Mucosa of rectum (tissue), 2 donors: ENCODE results near the gene MYO1E.

ENCODE experiments used
- H3K27ac ChIP-seq, 2 donors: one replicate each; pipeline ENCODE4 v1.7.0; 2013; ENCODE audit warnings: inconsistent platforms in 2 of 2, low read depth in 2 of 2, low read length in 2 of 2
- H3K27me3 ChIP-seq, 2 donors: one replicate each; pipeline ENCODE4 v1.7.0; 2013; ENCODE audit warnings: low read length in 2 of 2; ENCODE audit not compliant: control insufficient read depth in 2 of 2, insufficient read depth in 2 of 2
- H3K36me3 ChIP-seq, 2 donors: one replicate each; pipeline ENCODE4 v1.7.0; 2013; ENCODE audit warnings: low read length in 2 of 2; ENCODE audit not compliant: control insufficient read depth in 2 of 2, insufficient read depth in 2 of 2
- H3K4me1 ChIP-seq, 2 donors: one replicate each; pipeline ENCODE4 v1.7.0; 2013; ENCODE audit warnings: low read length in 2 of 2, mild to moderate bottlenecking in 1 of 2; ENCODE audit not compliant: control insufficient read depth in 2 of 2, insufficient read depth in 2 of 2
- H3K4me3 ChIP-seq, 2 donors: one replicate each; pipeline ENCODE4 v1.7.0; 2013; ENCODE audit warnings: low read length in 2 of 2
- H3K9ac ChIP-seq, 2 donors: one replicate each; pipeline ENCODE4 v1.7.0; 2013; ENCODE audit warnings: low read length in 2 of 2, low read depth in 1 of 2, mild to moderate bottlenecking in 1 of 2
- H3K9me3 ChIP-seq, 2 donors: one replicate each; pipeline ENCODE4 v1.7.0; 2013; ENCODE audit warnings: low read length in 2 of 2; ENCODE audit not compliant: control insufficient read depth in 2 of 2
- donor health status: healthy.
- donor health status: Normal muscosa, but diverticular disease.

Gene MYO1E

DNA sequence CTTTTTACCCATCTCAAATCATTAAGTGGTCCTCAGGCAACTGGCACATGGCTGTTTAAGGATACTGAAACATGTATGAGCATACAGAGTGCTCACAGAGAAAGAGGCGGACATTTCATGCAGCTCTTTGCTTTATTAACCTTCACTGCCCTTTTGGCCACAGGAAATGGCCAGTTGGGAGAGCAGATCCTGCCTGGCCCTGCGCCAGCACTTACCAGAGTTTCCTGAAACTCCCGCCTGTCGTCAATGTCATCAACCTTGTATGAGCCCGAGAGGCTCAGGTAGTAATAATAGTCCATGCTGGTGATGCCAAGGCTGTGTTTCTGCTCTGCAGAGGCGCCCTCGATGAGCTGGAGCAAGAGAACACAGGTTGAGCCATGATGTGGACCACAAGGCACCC is 148.2 kb downstream of the MYO1E start:
- peaks cover 39 to 48% of the 10 kb centered on the region in 2 donors for H3K36me3 ChIP-seq

DNA sequence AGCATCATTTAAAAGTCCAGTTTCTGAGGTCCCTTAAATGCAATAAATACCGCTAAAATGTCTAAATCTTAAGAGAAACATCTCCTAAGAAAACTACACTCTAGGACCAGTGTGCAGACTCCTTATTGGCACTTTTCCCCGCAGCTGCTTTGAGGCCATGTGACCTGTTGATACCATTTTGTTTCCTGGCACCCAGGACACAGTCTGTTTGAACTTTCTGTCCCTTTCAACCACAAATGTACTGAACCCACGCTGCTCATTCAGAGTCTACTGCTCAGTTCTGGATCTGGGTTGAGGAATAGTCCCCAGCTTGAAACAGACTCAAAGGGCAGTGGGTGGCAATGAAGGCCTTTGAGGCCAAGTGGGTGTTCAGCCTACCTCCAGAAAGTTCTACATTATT is 148.9 kb downstream of the MYO1E start:
- peaks cover 39 to 53% of the 10 kb centered on the region in 2 donors for H3K36me3 ChIP-seq
- H3K4me1 ChIP-seq: no peaks in the 10 kb centered on the region
- no peaks in the 10 kb centered on the region for H3K27me3 ChIP-seq
- H3K9me3 ChIP-seq: no peaks in the 10 kb centered on the region
- no peak overlapping the region for H3K4me3 ChIP-seq
- H3K27ac ChIP-seq: no peak overlapping the region
- H3K9ac ChIP-seq: no peak overlapping the region

More for the DNA sequence above, 148.2 kb downstream of the MYO1E start:
- Histone ChIP-seq H3K9me3 (no peaks in the 10 kb centered on the region), H3K9ac (no peak overlapping the region), H3K27me3 (no peaks in the 10 kb centered on the region), H3K27ac (no peak overlapping the region), H3K4me3 (no peak overlapping the region), H3K4me1 (no peaks in the 10 kb centered on the region)

- no peaks in the 10 kb centered on the region for H3K27me3 ChIP-seq
- H3K4me3 ChIP-seq: no peak overlapping the region
- H3K36me3 ChIP-seq: peaks cover 42 to 55% of the 10 kb centered on the region in 2 donors
- H3K4me1 ChIP-seq: no peaks in the 10 kb centered on the region
- no peaks in the 10 kb centered on the region for H3K9me3 ChIP-seq
- H3K9ac ChIP-seq: no peak overlapping the region
- H3K27ac ChIP-seq: no peak overlapping the region
Observed at GRCh38 chr15:59222906-59223550, 149.6 kb downstream of the MYO1E start.

DNA sequence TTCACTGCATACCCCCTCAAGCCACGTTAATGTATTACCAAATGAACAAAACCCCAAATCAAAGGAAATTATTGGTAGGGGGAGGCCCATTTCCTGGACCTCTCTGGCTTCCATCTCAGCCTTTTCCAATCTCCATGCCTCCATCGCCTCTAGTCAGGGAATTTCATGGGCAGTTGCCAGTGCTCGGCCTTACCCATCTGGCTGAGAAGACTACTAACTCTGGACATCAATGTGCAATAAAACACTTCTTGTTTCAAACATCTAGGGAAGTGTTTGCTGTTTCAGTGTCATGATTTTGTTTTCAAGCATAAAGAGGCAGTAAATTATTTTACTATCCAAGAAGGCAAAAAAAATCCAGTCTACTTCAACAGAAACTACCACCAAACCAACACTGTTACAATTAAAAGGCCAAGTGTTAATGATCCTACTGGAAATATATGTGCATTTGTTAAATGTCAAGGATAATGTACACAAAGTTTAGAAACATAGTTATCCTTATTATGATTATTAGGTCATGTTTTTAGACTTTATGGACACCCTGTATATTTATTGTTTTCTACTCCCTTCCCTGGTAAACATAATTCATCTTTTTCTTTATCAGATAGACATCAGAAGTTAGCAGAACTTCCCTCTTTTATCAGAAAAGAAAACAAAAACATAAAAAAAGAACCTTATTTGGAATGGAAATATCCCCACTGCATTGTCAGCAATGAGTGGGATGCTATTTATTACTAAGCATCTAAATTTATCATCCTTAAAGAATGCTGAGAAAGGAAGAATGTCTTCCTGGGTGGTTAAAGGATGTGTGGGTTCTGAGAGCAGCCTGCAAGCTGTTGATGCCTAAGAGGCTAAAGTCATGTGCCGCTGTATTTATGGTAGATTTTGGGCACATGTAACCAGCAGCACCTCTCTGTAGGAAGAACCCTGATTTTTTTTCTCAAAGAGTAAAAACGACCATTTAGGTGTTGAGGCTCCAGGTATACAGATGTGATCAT is 150.9 kb downstream of the MYO1E start:
- H3K9ac ChIP-seq: no peak overlapping the region
- H3K4me1 ChIP-seq: no peaks in the 10 kb centered on the region
- no peak overlapping the region for H3K4me3 ChIP-seq
- H3K9me3 ChIP-seq: no peaks in the 10 kb centered on the region
- H3K27me3 ChIP-seq: no peaks in the 10 kb centered on the region
- peak overlapping the region in 1 of 2 donors; percentile 6 for H3K27ac ChIP-seq
- peaks cover 38 to 60% of the 10 kb centered on the region in 2 donors for H3K36me3 ChIP-seq

- no peak overlapping the region for H3K9ac ChIP-seq
- peaks cover 51 to 66% of the 10 kb centered on the region in 2 donors for H3K36me3 ChIP-seq
- no peaks in the 10 kb centered on the region for H3K9me3 ChIP-seq
- H3K27ac ChIP-seq: no peak overlapping the region
- H3K4me1 ChIP-seq: no peaks in the 10 kb centered on the region
- no peaks in the 10 kb centered on the region for H3K27me3 ChIP-seq
- H3K4me3 ChIP-seq: no peak overlapping the region
Observed at GRCh38 chr15:59218710-59219109, 154.0 kb downstream of the MYO1E start.

- no peak overlapping the region for H3K9ac ChIP-seq
- H3K27me3 ChIP-seq: no peaks in the 10 kb centered on the region
- no peaks in the 10 kb centered on the region for H3K9me3 ChIP-seq
- H3K4me1 ChIP-seq: no peaks in the 10 kb centered on the region
- peaks cover 50 to 61% of the 10 kb centered on the region in 2 donors for H3K36me3 ChIP-seq
- no peak overlapping the region for H3K27ac ChIP-seq
- H3K4me3 ChIP-seq: no peak overlapping the region
Observed at GRCh38 chr15:59217876-59218498, 154.7 kb downstream of the MYO1E start.

- peaks cover 47 to 56% of the 10 kb centered on the region in 2 donors for H3K36me3 ChIP-seq
- no peak overlapping the region for H3K9ac ChIP-seq
- no peak overlapping the region for H3K27ac ChIP-seq
- H3K4me3 ChIP-seq: no peak overlapping the region
- no peaks in the 10 kb centered on the region for H3K27me3 ChIP-seq
- H3K4me1 ChIP-seq: no peaks in the 10 kb centered on the region
- H3K9me3 ChIP-seq: no peaks in the 10 kb centered on the region
Observed at GRCh38 chr15:59216911-59217310, 155.8 kb downstream of the MYO1E start.

- Histone ChIP-seq H3K4me3 (no peak overlapping the region), H3K36me3 (peaks cover 56 to 60% of the 10 kb centered on the region in 2 donors), H3K27ac (no peak overlapping the region), H3K9me3 (no peaks in the 10 kb centered on the region), H3K9ac (no peak overlapping the region), H3K27me3 (no peaks in the 10 kb centered on the region), H3K4me1 (no peaks in the 10 kb centered on the region)
Observed at GRCh38 chr15:59210186-59210585, 162.5 kb downstream of the MYO1E start.

DNA sequence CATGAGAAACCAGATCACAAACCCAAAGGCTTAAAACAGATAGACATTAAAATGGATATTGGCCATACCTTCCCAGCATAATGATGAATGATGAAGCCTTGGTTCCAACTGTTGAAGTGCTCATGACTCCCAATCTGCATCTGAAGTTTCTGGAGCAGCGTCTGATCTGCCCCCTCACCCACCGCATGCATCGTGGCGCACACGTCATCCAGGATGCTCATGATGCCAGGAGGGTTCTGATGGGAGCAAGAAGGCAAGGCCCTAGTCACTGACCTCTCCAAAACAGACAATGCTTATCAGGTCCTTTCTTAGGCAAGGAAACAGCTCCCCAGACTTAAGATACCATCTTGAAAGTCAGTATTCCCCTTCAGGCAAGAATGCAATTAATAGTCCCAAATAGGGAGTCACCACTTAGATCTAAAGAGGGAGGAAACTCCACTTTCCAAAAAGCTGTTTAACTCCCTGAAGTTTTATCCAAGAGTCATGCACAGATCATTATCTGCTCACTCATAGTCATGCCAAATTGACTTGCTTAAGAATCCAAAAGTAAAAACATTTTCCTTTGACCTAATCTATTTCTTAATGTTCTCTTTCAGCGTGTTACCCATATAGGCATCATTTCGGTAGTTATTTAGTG is 163.9 kb downstream of the MYO1E start:
- Histone ChIP-seq H3K4me3 (no peak overlapping the region), H3K9ac (no peak overlapping the region), H3K36me3 (peaks cover 60 to 62% of the 10 kb centered on the region in 2 donors), H3K4me1 (no peaks in the 10 kb centered on the region), H3K9me3 (no peaks in the 10 kb centered on the region), H3K27ac (no peak overlapping the region), H3K27me3 (no peaks in the 10 kb centered on the region)
